ENCODE data around the gene METTL16.

The METTL16 gene

GRCh38 chr17:2393954-2394749 is 117.5 kb downstream of the METTL16 start:
- no peak for DNase-seq

- no peak for DNase-seq
Measured at GRCh38 chr17:2393174-2393953, 118.3 kb downstream of the METTL16 start.

GRCh38 chr17:2392252-2393173 is 119.2 kb downstream of the METTL16 start:
- peak; percentile 79 for DNase-seq

GRCh38 chr17:2391597-2392251 is 120.0 kb downstream of the METTL16 start:
- DNase-seq: no peak

GRCh38 chr17:2390199-2390836 is 121.4 kb downstream of the METTL16 start:
- no peak for DNase-seq

- no peak for DNase-seq
Measured at GRCh38 chr17:2388683-2389055, 123.0 kb downstream of the METTL16 start.

GRCh38 chr17:2388020-2388682 is 123.5 kb downstream of the METTL16 start:
- DNase-seq: no peak

- DNase-seq: no peak
Measured at GRCh38 chr17:2387086-2388019, 124.3 kb downstream of the METTL16 start.

GRCh38 chr17:2386400-2387085 is 125.1 kb downstream of the METTL16 start:
- no peak for DNase-seq

GRCh38 chr17:2385240-2386210 is 126.2 kb downstream of the METTL16 start:
- no peak for DNase-seq

- no peak for DNase-seq
Measured at GRCh38 chr17:2384439-2385127, 127.1 kb downstream of the METTL16 start.

- DNase-seq: no peak
Measured at GRCh38 chr17:2383628-2384167, 128.0 kb downstream of the METTL16 start.

- DNase-seq: no peak
Measured at GRCh38 chr17:2380950-2381649, 130.6 kb downstream of the METTL16 start.

- DNase-seq: no peak
Measured at GRCh38 chr17:2380226-2380922, 131.3 kb downstream of the METTL16 start.

- no peak for DNase-seq
Measured at GRCh38 chr17:2379489-2380225, 132.0 kb downstream of the METTL16 start.

All from DMS 273 treated with DMSO at 0.1 percent for 48 hours (cell line).